Esophagus muscularis mucosa (tissue), 4 donors: ENCODE measurements around the gene GJB2.

ENCODE experiments used
- CTCF ChIP-seq, 3 experiments: fragments of 200-600 bp in 2 of 3; fragments of 450-650 bp in 1 of 3; sonication (generic) in 2 of 3; IDR thresholded peaks; one replicate each; pipeline ENCODE4 v1.5.1; 2017 to 2019; ENCODE audit warnings: antibody characterized with exemption in 3 of 3, mild to moderate bottlenecking in 2 of 3, moderate library complexity in 1 of 3
- EP300 ChIP-seq: sonication (generic); formaldehyde crosslinking; IDR thresholded peaks from one replicate; pipeline ENCODE4 v1.6.1; 2017; ENCODE audit warnings: antibody characterized with exemption
- POLR2A ChIP-seq: fragments of 450-650 bp; IDR thresholded peaks from one replicate; pipeline ENCODE4 v1.6.1; 2017; ENCODE audit warnings: antibody characterized with exemption, moderate library complexity, mild to moderate bottlenecking, low read depth

- TF ChIP-seq CTCF (IDR thresholded peaks at IDR 0.05) (no peak), EP300 (no peak), POLR2A (no peak)
Measured at GRCh38 chr13:20148501-20149183, 44.1 kb downstream of the GJB2 start.
